ENCODE data around the gene PRXL2A.

GRCh38 chr10:80425901-80426300 lies 17.6 kb downstream of the PRXL2A start:
- TF ChIP-seq, protein P1, sequence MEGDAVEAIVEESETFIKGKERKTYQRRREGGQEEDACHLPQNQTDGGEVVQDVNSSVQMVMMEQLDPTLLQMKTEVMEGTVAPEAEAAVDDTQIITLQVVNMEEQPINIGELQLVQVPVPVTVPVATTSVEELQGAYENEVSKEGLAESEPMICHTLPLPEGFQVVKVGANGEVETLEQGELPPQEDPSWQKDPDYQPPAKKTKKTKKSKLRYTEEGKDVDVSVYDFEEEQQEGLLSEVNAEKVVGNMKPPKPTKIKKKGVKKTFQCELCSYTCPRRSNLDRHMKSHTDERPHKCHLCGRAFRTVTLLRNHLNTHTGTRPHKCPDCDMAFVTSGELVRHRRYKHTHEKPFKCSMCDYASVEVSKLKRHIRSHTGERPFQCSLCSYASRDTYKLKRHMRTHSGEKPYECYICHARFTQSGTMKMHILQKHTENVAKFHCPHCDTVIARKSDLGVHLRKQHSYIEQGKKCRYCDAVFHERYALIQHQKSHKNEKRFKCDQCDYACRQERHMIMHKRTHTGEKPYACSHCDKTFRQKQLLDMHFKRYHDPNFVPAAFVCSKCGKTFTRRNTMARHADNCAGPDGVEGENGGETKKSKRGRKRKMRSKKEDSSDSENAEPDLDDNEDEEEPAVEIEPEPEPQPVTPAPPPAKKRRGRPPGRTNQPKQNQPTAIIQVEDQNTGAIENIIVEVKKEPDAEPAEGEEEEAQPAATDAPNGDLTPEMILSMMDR (IDR thresholded peaks at IDR 0.05; ENCODE audit: poor library complexity): no peak
- TF ChIP-seq EZH2 (IDR thresholded peaks at IDR 0.05; ENCODE audit: borderline replicate concordance): no peak
- no peak for TF ChIP-seq EZH2phosphoT487 (IDR thresholded peaks at IDR 0.05; ENCODE audit: low read depth, severe bottlenecking, unreplicated experiment)

All from hepatocyte (in vitro differentiated cells).